RPMI7951 (cell line): ENCODE measurements around the gene ZNF578. TPM values are rescaled to one million over a fixed set of nuclear protein-coding genes. Genes with fewer than 3 reads are reported as not detected.
"Not testable (repeated sequence)": the region's sequence is repeated elsewhere in the genome, so short reads cannot be mapped to it uniquely, and the experiment has no call there.

ENCODE experiments used
- DNase-seq: peaks from one replicate; pipeline ENCODE4 v3.0.0-alpha.2; 2012; ENCODE audit warnings: low read depth
- total RNA-seq: library from RNA; depleted of rRNA; stranded (reverse); fragments of >200 nt; shearing (Covaris generic); gene quantifications from 2 replicates; pipeline ENCODE4 v1.2.3, GENCODE V29; 2014

ZNF578 gene
- total RNA-seq, 1 experiment from 2014 or later: 1.6 TPM

- DNase-seq: peak; percentile 48
Measured at GRCh38 chr19:52507266-52507665, 53.9 kb downstream of the ZNF578 start.

- DNase-seq: no peak
Measured at GRCh38 chr19:52516191-52516590, 62.8 kb downstream of the ZNF578 start.

GRCh38 chr19:52518646-52519045, 65.3 kb downstream of the ZNF578 start:
- DNase-seq: peak; percentile 75

- DNase-seq: not testable (repeated sequence)
Measured at GRCh38 chr19:52519175-52519574, 65.8 kb downstream of the ZNF578 start.

- no peak for DNase-seq
Measured at GRCh38 chr19:52520013-52520412, 66.7 kb downstream of the ZNF578 start.

- no peak for DNase-seq
Measured at GRCh38 chr19:52522551-52522950, 69.2 kb downstream of the ZNF578 start.

GRCh38 chr19:52524086-52524485, 70.7 kb downstream of the ZNF578 start:
- no peak for DNase-seq

GRCh38 chr19:52527134-52527955, 74.0 kb downstream of the ZNF578 start, which contains the start of gene ZNF808:
Gene ZNF808, plus strand, starts transcription at chr19:52527668. Its CDS starts 15,617 bp downstream, at chr19:52543285.
- DNase-seq: peak; percentile 92

GRCh38 chr19:52527956-52528351, 74.6 kb downstream of the ZNF578 start:
- DNase-seq: no peak

- no peak for DNase-seq
Measured at GRCh38 chr19:52532480-52532879, 79.1 kb downstream of the ZNF578 start.

GRCh38 chr19:52533901-52534300, 80.5 kb downstream of the ZNF578 start:
- no peak for DNase-seq

GRCh38 chr19:52535385-52535770, 82.0 kb downstream of the ZNF578 start:
- not testable (repeated sequence) for DNase-seq

GRCh38 chr19:52535771-52536447, 82.6 kb downstream of the ZNF578 start:
- DNase-seq: peak; percentile 65

- DNase-seq: no peak
Measured at GRCh38 chr19:52536448-52536800, 83.1 kb downstream of the ZNF578 start.

GRCh38 chr19:52538815-52539214, 85.5 kb downstream of the ZNF578 start:
- not testable (repeated sequence) for DNase-seq

GRCh38 chr19:52541176-52541575, 87.8 kb downstream of the ZNF578 start:
- not testable (repeated sequence) for DNase-seq

- no peak for DNase-seq
Measured at GRCh38 chr19:52541608-52542007, 88.3 kb downstream of the ZNF578 start.

GRCh38 chr19:52542541-52542940, 89.2 kb downstream of the ZNF578 start:
- not testable (repeated sequence) for DNase-seq

- peak; percentile 27 for DNase-seq
Measured at GRCh38 chr19:52542984-52543664, 89.8 kb downstream of the ZNF578 start.

GRCh38 chr19:52554216-52554971, 101.0 kb downstream of the ZNF578 start:
- DNase-seq: no peak

- DNase-seq: no peak
Measured at GRCh38 chr19:52557231-52557995, 104.1 kb downstream of the ZNF578 start.
